ENCODE data around the gene EXD3.

DNA sequence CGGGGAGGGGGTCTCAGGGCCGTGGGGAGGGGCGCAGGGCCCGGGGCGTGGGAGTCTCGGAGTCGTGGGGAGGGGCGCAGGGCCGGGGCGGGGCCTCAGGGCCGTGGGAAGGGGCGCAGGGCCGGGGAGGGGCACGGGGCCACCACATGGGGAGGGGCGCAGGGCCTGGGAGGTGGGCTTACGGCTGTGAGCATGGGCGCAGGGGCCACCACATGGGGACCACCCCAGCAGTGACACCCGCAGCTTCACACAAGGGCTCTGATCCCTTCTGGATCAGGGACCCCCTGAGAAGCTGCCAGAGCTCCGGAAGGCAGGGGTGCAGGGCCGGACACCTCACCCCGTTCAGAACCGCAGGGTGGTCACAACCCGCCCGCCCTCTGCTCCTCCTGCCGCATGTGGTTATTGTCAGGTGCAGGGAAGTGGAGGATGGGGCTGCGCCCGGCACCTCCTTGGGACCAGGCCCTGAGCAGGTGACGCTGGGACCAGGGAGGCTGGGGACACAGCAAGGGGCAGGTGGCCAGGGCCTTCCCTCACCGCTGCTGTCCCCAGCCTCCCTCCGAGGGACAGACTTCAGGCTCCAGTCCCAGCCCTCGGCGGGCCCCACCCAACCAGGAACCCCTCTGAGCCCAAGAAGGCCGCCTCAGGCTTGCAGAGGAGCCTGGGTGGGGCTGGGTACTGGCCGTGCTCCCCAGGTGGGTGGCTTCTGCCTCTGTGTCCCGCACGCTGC is 53.7 kb downstream of the EXD3 start:
- TF ChIP-seq, protein P1, sequence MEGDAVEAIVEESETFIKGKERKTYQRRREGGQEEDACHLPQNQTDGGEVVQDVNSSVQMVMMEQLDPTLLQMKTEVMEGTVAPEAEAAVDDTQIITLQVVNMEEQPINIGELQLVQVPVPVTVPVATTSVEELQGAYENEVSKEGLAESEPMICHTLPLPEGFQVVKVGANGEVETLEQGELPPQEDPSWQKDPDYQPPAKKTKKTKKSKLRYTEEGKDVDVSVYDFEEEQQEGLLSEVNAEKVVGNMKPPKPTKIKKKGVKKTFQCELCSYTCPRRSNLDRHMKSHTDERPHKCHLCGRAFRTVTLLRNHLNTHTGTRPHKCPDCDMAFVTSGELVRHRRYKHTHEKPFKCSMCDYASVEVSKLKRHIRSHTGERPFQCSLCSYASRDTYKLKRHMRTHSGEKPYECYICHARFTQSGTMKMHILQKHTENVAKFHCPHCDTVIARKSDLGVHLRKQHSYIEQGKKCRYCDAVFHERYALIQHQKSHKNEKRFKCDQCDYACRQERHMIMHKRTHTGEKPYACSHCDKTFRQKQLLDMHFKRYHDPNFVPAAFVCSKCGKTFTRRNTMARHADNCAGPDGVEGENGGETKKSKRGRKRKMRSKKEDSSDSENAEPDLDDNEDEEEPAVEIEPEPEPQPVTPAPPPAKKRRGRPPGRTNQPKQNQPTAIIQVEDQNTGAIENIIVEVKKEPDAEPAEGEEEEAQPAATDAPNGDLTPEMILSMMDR (conservative IDR thresholded peaks at IDR 0.05 in 1 of 2, IDR thresholded peaks at IDR 0.05 in 1 of 2; ENCODE audit: low read depth in 1 of 2, low read length in 2 of 2), result no peak
- no peak for TF ChIP-seq EZH2 (IDR thresholded peaks at IDR 0.05; ENCODE audit: low read length, missing control alignments)
